Neural cell (in vitro differentiated cells): ENCODE measurements around the gene CT47A7.
"Not testable (repeated sequence)": the region's sequence is repeated elsewhere in the genome, so short reads cannot be mapped to it uniquely, and the experiment has no call there.

Experiments used
- CTCF ChIP-seq: fragments of 450-650 bp; IDR thresholded peaks from 2 replicates; pipeline ENCODE4 v1.5.1; 2014; ENCODE audit warnings: antibody characterized with exemption, mild to moderate bottlenecking, moderate library complexity; ENCODE audit not compliant: poor library complexity, severe bottlenecking
- EP300 ChIP-seq: fragments of 450-650 bp; conservative IDR thresholded peaks from 2 replicates; pipeline ENCODE4 v1.6.1; 2014; ENCODE audit warnings: antibody characterized with exemption, mild to moderate bottlenecking, moderate library complexity; ENCODE audit not compliant: poor library complexity, severe bottlenecking
- EZH2 ChIP-seq: fragments of 200-600, 300-800 bp; shearing (Covaris generic), sonication (generic); IDR thresholded peaks from 2 replicates; pipeline ENCODE4 v1.6.1; 2014; ENCODE audit warnings: antibody characterized with exemption, low read length, borderline replicate concordance, mild to moderate bottlenecking; ENCODE audit not compliant: insufficient read depth, poor library complexity, severe bottlenecking
- POLR2AphosphoS5 ChIP-seq: IDR thresholded peaks from 2 replicates; pipeline ENCODE4 v1.6.1; 2012
- TAF1 ChIP-seq: IDR thresholded peaks from 2 replicates; pipeline ENCODE4 v1.6.1; 2012; ENCODE audit warnings: low read depth

- not testable (repeated sequence) for TF ChIP-seq CTCF, EZH2, POLR2AphosphoS5, TAF1, EP300
Observed at GRCh38 chrX:120985660-120986059, 29.3 kb upstream of the CT47A7 start, which contains the start of gene CT47A1.
